Effector memory CD8-positive, alpha-beta T cell (primary cell): ENCODE measurements around the gene RGS6.

Experiments used
- ATAC-seq: fragments of 150-1000 bp; cut with Tn5 transposase; replicated peaks from 2 replicates; pipeline ENCODE4 v1.10.0; 2021; ENCODE audit warnings: mild to moderate bottlenecking, moderate library complexity
- DNase-seq, 3 experiments: peaks; one replicate each; pipeline ENCODE4 v3.0.0; 2021
- H3K27ac Mint-ChIP-seq, 2 donors: one replicate each; pipeline ENCODE4 v1.8.0; 2022; ENCODE audit warnings: mild to moderate bottlenecking in 2 of 2, mixed read lengths in 2 of 2, moderate library complexity in 2 of 2
- H3K27me3 Mint-ChIP-seq, 2 donors: one replicate each; pipeline ENCODE4 v1.8.0; 2022; ENCODE audit warnings: mixed read lengths in 2 of 2
- H3K36me3 Mint-ChIP-seq: one replicate; pipeline ENCODE4 v1.8.0; 2022; ENCODE audit warnings: mild to moderate bottlenecking, moderate library complexity, mixed read lengths; ENCODE audit not compliant: insufficient read depth
- H3K4me1 Mint-ChIP-seq, 2 donors: one replicate each; pipeline ENCODE4 v1.8.0; 2022; ENCODE audit warnings: low read depth in 2 of 2, mixed read lengths in 2 of 2
- H3K4me3 Mint-ChIP-seq, 2 donors: one replicate each; pipeline ENCODE4 v1.8.0; 2022; ENCODE audit warnings: mild to moderate bottlenecking in 2 of 2, mixed read lengths in 2 of 2, moderate library complexity in 2 of 2
- H3K9me3 Mint-ChIP-seq, 2 donors: one replicate each; pipeline ENCODE4 v1.8.0; 2022; ENCODE audit warnings: mixed read lengths in 2 of 2

Gene RGS6

GRCh38 chr14:71960494-71961353, 28.5 kb downstream of the RGS6 start:
- H3K27me3 Mint-ChIP-seq, result peaks cover 35 to 44% of the 10 kb centered on the region in 2 donors

DNA sequence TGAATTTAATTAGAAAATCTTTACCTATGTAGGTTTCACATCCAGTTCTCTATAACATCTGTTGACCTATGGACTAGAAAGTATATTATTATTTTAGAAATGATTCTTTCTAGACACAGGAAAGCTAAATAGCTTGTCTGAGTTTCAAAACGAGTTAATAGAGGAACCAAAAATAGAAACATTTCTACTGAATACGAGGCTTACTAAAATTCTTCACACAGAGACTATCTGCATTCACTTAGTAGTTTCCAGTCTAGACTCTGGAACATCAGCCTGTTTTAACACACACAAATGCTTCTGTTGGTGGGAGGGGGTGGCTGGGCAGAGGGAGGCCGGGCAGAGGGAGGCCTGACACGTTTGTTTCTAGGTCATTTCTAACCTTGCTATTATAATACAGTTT, 29.7 kb downstream of the RGS6 start:
- H3K27ac Mint-ChIP-seq, result no peak overlapping the region
- no peak for DNase-seq
- H3K4me1 Mint-ChIP-seq, result no peaks in the 10 kb centered on the region
- H3K27me3 Mint-ChIP-seq, result peaks cover 30 to 39% of the 10 kb centered on the region in 2 donors
- H3K4me3 Mint-ChIP-seq, result no peak overlapping the region
- no peak for ATAC-seq
- no peaks in the 10 kb centered on the region for H3K9me3 Mint-ChIP-seq
- H3K36me3 Mint-ChIP-seq, result no peaks in the 10 kb centered on the region

More at GRCh38 chr14:71960494-71961353, 28.5 kb downstream of the RGS6 start:
- ATAC-seq (no peak), DNase-seq (no peak)
- Mint-ChIP-seq H3K4me3 (no peak overlapping the region), H3K27ac (no peak overlapping the region), H3K36me3 (no peaks in the 10 kb centered on the region), H3K4me1 (no peaks in the 10 kb centered on the region), H3K9me3 (no peaks in the 10 kb centered on the region)

DNA sequence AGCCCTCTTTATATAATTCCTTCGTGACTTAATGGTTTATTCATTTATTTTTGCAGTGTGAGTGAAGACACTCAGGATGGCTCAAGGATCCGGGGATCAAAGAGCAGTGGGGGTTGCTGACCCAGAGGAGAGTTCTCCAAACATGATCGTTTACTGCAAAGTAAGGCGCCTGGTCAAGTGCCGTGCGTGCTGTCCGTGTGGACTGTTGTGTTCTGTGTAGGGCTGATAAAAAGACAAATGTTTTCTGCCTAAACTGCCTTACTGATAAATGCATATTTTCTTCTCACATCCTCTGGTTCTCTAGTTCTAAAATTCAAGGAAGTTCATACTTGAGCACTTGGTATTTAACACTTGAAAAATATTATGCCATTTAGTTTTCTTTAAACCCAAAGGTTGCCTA, 32.5 kb downstream of the RGS6 start:
- no peak for DNase-seq
- Mint-ChIP-seq H3K4me1 (no peaks in the 10 kb centered on the region), H3K27ac (no peak overlapping the region), H3K27me3 (peaks cover 23 to 24% of the 10 kb centered on the region in 2 donors), H3K36me3 (no peaks in the 10 kb centered on the region), H3K4me3 (no peak overlapping the region), H3K9me3 (no peaks in the 10 kb centered on the region)
- ATAC-seq, result no peak

DNA sequence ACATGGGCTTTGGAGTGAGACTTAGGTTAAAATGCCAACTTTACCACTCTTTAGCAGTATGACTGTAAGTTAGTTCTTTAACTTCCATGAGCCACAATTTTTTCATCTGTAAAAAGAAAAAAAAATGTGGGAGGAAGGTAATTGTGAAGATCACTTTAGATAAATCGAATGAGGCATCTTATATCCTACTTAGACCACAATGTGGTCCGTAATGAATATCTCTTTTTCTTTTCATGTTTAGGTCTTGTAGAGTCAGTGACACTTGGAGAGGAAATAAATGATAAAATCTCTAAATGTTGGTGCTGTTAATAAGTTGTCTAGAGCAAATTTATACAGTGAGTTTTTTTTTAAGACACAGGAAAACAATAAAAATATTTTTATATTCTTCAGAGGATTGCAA, 34.3 kb downstream of the RGS6 start:
- peaks cover 16 to 22% of the 10 kb centered on the region in 2 donors for H3K27me3 Mint-ChIP-seq
- H3K9me3 Mint-ChIP-seq, result peaks cover 0 to 7% of the 10 kb centered on the region in 2 donors
- H3K4me3 Mint-ChIP-seq, result no peak overlapping the region
- H3K36me3 Mint-ChIP-seq, result no peaks in the 10 kb centered on the region
- no peak overlapping the region for H3K27ac Mint-ChIP-seq
- DNase-seq (no peak), ATAC-seq (no peak)
- no peaks in the 10 kb centered on the region for H3K4me1 Mint-ChIP-seq

GRCh38 chr14:71967704-71968103, 35.5 kb downstream of the RGS6 start:
- Mint-ChIP-seq H3K27ac (no peak overlapping the region), H3K4me1 (no peaks in the 10 kb centered on the region), H3K27me3 (peaks cover 16 to 22% of the 10 kb centered on the region in 2 donors), H3K36me3 (no peaks in the 10 kb centered on the region), H3K4me3 (no peak overlapping the region), H3K9me3 (peaks cover 0 to 7% of the 10 kb centered on the region in 2 donors)
- DNase-seq (no peak), ATAC-seq (no peak)

DNA sequence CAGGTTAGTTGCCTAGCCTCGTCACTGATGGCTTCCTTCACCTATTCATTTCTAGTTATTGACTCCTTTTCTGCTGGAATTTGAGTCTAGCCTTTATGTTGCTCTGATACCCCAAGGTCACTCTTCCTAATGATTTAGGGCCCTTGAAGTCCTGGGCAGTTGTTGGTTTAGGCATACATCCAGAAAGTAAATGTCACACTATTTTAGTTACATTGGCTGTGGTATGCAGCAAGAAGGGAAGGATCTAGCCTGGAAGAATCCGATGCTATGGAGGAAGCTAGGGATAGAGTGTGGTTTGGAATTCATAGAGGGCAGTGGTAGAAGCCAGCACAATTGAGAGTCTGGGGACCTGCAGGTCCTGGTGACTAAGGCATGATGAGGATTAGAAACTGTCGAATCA, 38.0 kb downstream of the RGS6 start:
- no peaks in the 10 kb centered on the region for H3K36me3 Mint-ChIP-seq

DNA sequence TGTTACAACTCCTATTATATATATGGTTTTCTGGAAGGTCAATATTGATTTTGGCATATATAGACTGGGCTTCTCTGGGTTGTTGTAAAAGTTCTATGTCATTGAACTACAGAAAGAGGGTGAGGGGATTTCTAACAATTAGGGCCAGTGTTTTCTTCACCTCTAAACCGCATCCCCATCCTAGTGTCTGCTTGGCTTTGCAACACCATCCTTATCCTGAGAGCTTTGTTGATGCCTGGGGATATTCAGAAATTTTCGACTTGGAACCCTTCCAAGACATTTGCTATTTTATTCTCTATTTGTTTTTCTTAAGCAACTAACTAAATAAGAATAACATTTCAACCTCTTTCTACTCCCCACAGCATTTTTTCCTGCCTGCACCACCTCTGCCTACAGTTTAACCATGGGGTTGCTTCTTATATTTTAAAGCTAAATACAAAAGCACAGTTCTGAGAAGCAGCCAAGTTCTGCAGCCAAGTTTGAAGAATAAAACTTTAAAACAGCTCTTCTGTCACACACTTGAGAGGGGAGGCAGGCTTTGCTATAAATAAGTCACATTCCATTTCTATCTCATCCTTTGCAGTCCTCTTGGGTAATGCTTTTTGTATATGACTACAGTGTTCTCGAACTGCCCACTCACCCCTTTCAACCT, 53.4 kb downstream of the RGS6 start:
- Mint-ChIP-seq H3K27me3 (peaks cover 35 to 49% of the 10 kb centered on the region in 2 donors), H3K36me3 (no peaks in the 10 kb centered on the region), H3K27ac (no peak overlapping the region), H3K4me3 (no peak overlapping the region), H3K9me3 (no peaks in the 10 kb centered on the region), H3K4me1 (no peaks in the 10 kb centered on the region)
- no peak for DNase-seq
- ATAC-seq, result no peak

More for the DNA sequence above, 38.0 kb downstream of the RGS6 start:
- no peak overlapping the region for H3K27ac Mint-ChIP-seq
- H3K4me1 Mint-ChIP-seq, result no peaks in the 10 kb centered on the region
- DNase-seq (no peak), ATAC-seq (no peak)
- no peak overlapping the region for H3K4me3 Mint-ChIP-seq
- H3K9me3 Mint-ChIP-seq, result peaks cover 0 to 7% of the 10 kb centered on the region in 2 donors
- H3K27me3 Mint-ChIP-seq, result peaks cover 1 to 12% of the 10 kb centered on the region in 2 donors

DNA sequence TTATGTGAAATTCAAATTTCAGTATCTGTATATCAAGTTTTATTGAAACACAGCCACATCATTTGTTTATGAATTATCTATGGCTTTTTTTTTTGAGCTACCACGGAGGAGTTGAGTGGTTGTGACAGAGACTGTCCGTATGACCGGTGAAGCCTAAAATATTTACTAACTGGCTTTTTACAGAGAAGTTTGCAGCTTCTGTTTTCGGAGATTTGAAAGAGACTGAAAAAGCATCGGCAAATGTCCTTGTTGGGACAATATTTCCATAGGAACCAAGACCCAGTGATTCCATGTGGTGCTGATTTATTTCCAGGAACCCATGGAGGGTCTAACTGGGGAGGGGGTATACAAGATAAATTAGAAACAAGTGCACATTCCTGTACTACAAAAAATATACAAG, 56.2 kb downstream of the RGS6 start:
- no peaks in the 10 kb centered on the region for H3K36me3 Mint-ChIP-seq
- H3K4me3 Mint-ChIP-seq, result no peak overlapping the region
- no peaks in the 10 kb centered on the region for H3K9me3 Mint-ChIP-seq
- no peaks in the 10 kb centered on the region for H3K4me1 Mint-ChIP-seq
- peaks cover 15 to 32% of the 10 kb centered on the region in 2 donors for H3K27me3 Mint-ChIP-seq
- no peak overlapping the region for H3K27ac Mint-ChIP-seq
- DNase-seq (no peak), ATAC-seq (no peak)

GRCh38 chr14:71988939-71989338, 56.7 kb downstream of the RGS6 start:
- no peaks in the 10 kb centered on the region for H3K36me3 Mint-ChIP-seq
- DNase-seq (no peak), ATAC-seq (no peak)
- no peaks in the 10 kb centered on the region for H3K9me3 Mint-ChIP-seq
- H3K4me1 Mint-ChIP-seq, result no peaks in the 10 kb centered on the region
- H3K4me3 Mint-ChIP-seq, result no peak overlapping the region
- no peak overlapping the region for H3K27ac Mint-ChIP-seq
- H3K27me3 Mint-ChIP-seq, result peaks cover 11 to 27% of the 10 kb centered on the region in 2 donors

DNA sequence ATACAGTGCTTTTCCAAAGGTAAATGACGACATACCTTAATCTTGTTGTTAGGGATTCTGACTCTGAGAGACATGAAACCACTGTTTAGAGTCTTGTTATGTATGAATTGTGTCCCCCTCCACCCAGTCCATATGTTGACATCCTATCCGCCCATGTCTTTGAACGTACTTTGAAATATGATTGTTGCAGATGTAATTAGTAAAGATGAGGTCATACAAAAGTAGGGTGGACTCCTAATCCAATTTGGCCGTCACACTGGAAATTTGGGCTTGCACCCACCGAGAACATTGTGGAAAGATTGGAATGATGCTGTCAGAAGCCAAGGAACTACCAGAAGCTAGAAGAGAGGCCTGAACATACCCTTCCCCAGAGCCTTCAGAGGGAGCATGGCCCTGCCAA, 62.2 kb downstream of the RGS6 start:
- H3K36me3 Mint-ChIP-seq, result no peaks in the 10 kb centered on the region
- H3K4me3 Mint-ChIP-seq, result no peak overlapping the region
- H3K4me1 Mint-ChIP-seq, result no peaks in the 10 kb centered on the region
- H3K9me3 Mint-ChIP-seq, result no peaks in the 10 kb centered on the region
- peaks cover 6 to 17% of the 10 kb centered on the region in 2 donors for H3K27me3 Mint-ChIP-seq
- no peak for ATAC-seq
- DNase-seq, result no peak
- no peak overlapping the region for H3K27ac Mint-ChIP-seq

- ATAC-seq, result no peak
- H3K36me3 Mint-ChIP-seq, result no peaks in the 10 kb centered on the region
- peaks cover 0 to 3% of the 10 kb centered on the region in 2 donors for H3K9me3 Mint-ChIP-seq
Measured at GRCh38 chr14:71995741-71996140, 63.5 kb downstream of the RGS6 start.

DNA sequence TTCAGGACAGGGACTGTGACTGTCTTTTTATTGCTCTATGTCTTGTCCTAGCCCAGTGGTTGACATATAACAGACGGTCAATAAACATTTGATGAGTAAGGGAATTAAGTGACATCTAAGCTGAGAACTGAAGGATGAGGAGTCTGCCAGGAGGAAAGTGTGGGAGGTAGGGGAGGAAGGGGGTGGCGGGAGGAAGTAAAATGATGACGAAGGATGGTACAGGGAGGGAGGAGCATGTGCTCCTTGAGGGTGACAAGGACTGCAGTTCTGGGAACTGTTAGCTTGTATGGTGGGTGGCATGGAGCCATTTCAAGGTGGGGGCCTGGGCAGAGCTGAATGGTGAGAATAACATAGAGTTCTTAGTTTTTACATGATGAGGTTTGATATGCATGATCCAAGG, 64.4 kb downstream of the RGS6 start:
- no peak for ATAC-seq
- DNase-seq, result no peak
- H3K4me1 Mint-ChIP-seq, result no peaks in the 10 kb centered on the region
- no peaks in the 10 kb centered on the region for H3K36me3 Mint-ChIP-seq
- peaks cover 0 to 3% of the 10 kb centered on the region in 2 donors for H3K9me3 Mint-ChIP-seq
- H3K4me3 Mint-ChIP-seq, result no peak overlapping the region
- H3K27me3 Mint-ChIP-seq, result peaks cover 10 to 13% of the 10 kb centered on the region in 2 donors
- H3K27ac Mint-ChIP-seq, result no peak overlapping the region

More at GRCh38 chr14:71995741-71996140, 63.5 kb downstream of the RGS6 start:
- H3K27me3 Mint-ChIP-seq, result peaks cover 13% of the 10 kb centered on the region in 2 donors
- H3K27ac Mint-ChIP-seq, result no peak overlapping the region
- H3K4me3 Mint-ChIP-seq, result no peak overlapping the region
- no peaks in the 10 kb centered on the region for H3K4me1 Mint-ChIP-seq
- no peak for DNase-seq

DNA sequence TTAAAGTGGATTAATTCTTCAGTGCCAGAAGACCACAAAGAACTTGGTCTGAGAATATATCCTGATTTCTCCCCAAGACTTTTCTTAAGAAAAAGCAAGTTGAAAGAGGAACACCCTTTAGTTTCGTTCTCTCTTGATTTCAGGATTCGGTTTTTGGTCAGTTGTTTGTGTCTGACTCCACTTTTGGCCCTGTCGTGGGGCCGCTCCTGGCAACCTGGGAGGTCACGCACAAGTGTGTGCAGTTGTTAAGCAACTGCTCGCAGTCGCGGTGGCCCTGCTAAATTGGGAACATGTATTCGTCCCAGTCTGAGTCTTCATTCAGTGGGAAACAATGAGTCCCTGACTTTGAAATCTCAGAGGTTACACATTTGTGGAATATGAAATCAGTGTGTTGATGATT, 68.7 kb downstream of the RGS6 start:
- no peak overlapping the region for H3K4me3 Mint-ChIP-seq
- ATAC-seq, result no peak
- H3K4me1 Mint-ChIP-seq, result no peaks in the 10 kb centered on the region
- no peak overlapping the region for H3K27ac Mint-ChIP-seq
- H3K9me3 Mint-ChIP-seq, result peaks cover 0 to 3% of the 10 kb centered on the region in 2 donors
- no peaks in the 10 kb centered on the region for H3K36me3 Mint-ChIP-seq
- peaks cover 0 to 7% of the 10 kb centered on the region in 2 donors for H3K27me3 Mint-ChIP-seq
- DNase-seq, result no peak

DNA sequence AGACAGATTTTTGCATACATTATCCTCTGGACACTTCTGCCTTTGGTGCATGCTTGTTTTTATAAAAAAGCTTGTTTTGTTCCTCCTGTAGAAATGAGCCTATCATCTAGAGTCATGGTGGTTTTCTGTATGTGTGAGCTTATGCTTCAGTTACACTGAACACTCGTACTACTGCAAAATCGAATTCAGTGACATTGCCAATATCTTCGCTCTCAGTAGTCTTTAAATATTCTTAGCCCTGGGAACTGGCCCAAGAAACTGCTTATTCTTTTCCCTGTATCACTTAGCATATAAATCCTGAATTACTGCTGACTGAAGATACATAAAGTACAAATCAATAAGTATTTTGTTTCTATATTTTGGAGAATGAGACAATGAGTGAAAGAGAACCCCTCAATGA, 70.5 kb downstream of the RGS6 start:
- Mint-ChIP-seq H3K4me1 (no peaks in the 10 kb centered on the region), H3K27me3 (peaks cover 7 to 14% of the 10 kb centered on the region in 2 donors), H3K27ac (no peak overlapping the region), H3K9me3 (peaks cover 0 to 3% of the 10 kb centered on the region in 2 donors), H3K36me3 (no peaks in the 10 kb centered on the region), H3K4me3 (no peak overlapping the region)
- DNase-seq (no peak), ATAC-seq (no peak)
